Pulmonary artery endothelial cell (primary cell): ENCODE data around the gene PDGFB. TPM values are rescaled to one million over a fixed set of nuclear protein-coding genes. Genes with fewer than 3 reads are reported as not detected.

Experiments used
- DNase-seq: peaks from one replicate; pipeline ENCODE4 v3.0.0-alpha.2; 2011; ENCODE audit warnings: low read depth, low spot score
- total RNA-seq: library from RNA; depleted of rRNA; stranded (reverse); fragments of >200 nt; gene quantifications from 2 replicates; pipeline ENCODE4 v1.2.3, GENCODE V29; 2014

PDGFB gene
- total RNA-seq, 1 donor from 2014 or later: 53.3 TPM

DNA sequence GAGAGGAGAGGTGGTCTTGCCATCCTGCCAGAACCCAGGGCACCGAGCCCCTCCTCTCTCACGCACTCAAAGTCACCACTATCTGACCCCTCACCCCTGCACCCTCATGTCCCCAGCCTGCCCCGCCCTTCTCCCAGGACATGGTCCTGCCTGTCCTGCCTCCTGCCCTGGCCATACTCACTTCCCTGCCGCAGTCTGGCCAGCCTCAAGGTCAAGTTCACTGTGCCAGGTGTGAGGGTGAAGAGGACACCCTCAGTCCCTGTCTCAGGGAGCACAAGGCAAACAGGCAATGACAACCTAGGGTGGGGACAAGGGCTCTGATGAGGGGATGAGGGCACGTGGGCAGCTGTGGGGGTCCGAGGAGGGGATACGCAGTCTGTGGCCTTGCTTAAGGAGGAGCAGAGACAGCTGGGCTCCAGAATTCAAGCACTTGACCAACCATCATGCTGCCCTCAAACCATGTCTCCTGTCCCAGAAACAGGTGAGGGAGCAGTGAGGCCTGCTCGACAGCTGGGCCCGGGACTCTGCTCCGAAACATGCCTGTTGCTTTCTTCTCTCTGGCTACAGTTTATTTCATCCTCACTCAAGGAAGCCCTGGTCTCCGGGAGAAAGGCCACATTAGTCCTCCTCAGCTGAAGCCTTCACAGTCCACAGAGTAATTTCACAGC, 36.6 kb downstream of the PDGFB start:
- DNase-seq: no peak

DNA sequence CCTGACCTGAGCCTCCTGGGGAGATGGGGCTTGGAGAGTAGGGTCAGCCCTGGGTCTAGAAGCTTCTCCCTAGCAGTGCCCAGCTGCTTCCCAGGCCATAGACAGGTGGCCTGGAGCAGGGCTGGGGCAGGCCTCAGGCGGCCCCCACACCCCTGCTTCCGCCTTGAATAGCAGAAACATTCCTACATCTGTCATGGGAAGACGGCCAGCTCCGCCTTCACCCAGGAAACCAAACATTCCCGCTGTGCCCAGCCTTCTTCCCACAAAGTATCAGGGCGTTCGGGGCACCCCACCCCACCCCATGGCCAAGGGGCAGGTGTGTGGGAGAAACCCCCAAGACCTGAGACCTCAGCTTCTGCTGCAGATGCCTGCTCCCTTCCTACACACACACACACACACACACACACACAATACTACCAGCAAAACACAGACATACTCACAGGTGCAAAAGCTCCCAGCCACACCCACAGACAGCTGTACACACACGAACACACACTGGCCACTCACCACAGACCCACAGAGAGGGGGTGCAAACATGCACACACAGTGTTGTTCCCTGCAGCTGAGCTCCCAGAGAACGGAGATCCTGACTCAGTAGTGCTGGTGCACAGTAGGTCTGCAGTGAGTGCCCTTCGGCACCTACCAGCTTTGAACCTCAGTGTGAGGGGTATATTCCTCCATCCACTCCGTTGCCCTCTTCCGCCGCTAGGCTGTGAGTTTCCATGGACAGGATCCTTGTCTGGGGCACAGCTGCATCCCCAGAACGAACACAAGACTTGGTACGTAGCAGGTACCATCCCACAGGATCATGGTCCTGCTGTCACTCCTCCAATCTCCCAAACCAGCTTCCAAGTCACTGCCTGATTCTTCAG, 37.4 kb downstream of the PDGFB start:
- DNase-seq: no peak

DNA sequence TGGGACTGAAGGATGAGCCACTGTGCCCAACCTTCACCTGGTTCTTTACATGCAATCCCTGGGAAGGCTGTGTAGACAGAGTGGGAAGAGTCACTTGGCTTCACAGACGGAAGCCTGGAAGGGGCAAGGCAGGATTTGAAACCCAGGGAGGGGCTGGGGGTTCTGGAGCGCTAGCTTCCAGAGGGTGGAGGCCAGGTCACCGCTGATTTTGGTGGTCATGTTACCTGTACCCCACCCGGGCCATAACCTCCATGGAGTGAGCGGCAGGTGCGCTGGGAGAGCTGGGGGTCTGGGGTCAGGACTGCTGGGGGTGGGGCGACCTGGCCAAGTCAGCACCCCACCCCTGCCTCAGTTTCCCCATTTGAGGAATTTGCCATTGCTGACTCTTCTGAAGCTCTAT, 38.3 kb downstream of the PDGFB start:
- DNase-seq: no peak

DNA sequence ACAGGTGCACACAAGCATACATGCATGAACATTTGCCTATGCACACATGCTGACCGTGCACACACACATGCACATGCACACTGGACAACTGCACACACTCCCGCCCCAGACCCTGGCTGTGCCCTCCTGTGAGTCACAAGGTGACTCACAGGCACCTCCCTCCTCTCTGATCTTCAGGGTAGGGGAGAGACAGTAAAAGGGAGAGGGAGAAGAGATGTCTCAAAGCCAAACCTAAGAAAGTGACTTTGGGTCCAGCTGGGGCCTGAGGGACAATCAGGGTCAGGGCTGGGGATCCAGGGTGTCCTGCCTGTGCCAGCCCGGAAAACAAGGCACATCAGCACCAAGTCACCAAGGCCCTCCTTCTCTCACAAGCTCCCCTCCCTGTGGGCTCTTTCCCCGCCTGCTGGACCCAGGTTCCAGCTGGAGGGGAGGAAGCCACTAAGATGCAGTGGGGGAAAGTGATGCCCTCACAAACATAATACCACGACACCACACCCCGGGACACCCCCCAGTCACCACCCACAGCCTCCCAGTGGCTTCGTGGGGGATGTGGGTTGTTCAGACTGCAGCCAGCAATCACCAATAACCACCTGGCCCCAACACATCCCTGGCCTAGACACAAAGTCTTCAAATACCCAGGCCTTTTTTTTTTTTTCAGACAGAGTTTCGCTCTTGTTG, 39.3 kb downstream of the PDGFB start:
- no peak for DNase-seq

DNA sequence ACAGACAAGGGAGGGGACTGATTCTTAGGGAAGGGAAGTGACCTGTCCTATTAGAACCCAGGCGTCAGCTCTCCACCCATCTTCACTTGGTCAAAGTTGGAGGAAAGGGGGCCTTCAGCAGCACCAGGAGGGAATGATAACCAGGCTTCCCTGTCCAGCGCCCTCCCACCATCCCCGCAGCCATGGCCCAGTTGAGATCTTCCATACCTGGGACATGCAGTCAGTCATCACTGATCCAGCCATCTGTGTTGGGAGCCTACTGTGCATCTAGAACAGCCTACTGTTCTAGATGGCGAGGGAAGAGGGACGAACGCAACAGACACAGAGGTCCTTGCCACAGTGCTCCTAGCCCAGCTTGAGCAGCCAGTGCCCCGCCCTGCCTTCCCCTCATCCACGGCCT, 40.6 kb downstream of the PDGFB start:
- no peak for DNase-seq

DNA sequence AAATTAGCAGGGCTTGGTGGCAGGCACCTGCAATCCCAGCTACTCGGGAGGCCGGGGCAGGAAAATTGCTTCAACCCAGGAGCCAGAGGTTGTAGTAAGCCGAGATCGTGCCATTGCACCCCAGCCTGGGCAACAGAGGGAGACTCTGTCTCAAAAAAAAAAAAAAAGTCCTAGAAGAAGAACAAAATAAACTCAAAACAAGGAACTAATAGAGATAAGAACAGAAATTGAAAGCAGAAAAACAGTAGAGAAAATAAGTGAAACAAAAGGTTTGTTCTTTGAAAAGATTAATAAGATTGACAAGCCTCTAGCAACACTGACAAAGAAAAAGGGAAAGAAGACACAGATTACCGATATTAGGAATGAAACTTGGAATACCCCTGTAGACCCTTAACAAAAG, 47.2 kb downstream of the PDGFB start:
- no peak for DNase-seq

DNA sequence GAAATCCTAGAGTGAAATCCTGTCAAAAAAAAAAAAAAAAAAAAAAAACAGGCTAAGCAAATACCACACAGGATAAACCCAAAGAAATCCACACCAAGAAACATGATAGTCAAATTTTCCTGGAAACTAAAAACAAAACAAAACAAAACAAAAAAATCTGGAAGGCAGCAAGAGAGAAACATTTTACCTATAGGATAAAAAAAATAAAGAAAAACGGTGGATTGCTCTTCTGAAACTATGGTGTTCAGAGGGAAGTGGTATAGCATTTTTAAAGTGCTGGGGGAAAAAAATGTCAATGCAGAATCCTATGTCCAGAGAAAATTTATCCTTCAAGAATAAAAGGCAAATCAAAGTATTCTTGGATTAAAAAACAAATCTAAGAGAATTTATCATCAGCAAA, 50.7 kb downstream of the PDGFB start:
- DNase-seq: no peak

DNA sequence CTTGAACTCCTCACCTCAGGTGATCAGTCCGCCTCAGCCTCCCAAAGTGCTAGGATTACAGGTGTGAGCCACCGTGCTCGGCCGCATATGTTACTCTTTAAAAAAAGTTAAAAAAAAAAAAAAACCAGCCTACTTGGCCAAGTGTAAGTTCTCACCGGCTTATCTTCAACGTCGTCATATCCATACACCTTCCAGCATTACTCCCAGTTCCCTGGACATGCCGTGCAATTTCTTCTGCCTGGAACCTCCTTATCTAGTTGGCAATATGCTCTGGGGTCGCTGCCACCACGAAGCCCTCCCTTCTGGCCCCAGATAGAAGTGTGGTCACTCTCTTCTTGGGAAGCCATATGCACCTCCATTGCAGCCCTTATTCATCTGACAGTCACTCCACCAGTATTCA, 56.0 kb downstream of the PDGFB start:
- no peak for DNase-seq

DNA sequence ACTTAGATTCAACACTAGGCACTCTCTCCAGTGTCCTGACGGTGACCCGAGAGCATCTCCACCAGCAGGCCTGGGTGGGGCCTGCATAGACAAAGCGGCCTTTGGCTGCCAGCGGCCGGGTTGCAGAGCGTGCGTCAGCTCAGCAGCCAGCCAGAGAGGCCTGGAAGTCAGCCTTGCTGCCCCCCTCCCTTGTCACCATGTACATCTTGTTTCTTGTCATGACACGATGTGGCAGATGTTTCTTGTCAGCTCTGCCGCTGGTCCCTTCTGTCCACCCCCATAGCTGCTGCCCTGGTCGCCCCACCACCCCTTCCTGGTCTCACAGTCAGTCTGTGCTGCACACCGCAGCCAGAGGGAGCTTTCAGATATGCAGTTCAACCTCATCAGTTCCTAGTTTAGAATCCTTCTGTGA, 59.2 kb downstream of the PDGFB start:
- no peak for DNase-seq

DNA sequence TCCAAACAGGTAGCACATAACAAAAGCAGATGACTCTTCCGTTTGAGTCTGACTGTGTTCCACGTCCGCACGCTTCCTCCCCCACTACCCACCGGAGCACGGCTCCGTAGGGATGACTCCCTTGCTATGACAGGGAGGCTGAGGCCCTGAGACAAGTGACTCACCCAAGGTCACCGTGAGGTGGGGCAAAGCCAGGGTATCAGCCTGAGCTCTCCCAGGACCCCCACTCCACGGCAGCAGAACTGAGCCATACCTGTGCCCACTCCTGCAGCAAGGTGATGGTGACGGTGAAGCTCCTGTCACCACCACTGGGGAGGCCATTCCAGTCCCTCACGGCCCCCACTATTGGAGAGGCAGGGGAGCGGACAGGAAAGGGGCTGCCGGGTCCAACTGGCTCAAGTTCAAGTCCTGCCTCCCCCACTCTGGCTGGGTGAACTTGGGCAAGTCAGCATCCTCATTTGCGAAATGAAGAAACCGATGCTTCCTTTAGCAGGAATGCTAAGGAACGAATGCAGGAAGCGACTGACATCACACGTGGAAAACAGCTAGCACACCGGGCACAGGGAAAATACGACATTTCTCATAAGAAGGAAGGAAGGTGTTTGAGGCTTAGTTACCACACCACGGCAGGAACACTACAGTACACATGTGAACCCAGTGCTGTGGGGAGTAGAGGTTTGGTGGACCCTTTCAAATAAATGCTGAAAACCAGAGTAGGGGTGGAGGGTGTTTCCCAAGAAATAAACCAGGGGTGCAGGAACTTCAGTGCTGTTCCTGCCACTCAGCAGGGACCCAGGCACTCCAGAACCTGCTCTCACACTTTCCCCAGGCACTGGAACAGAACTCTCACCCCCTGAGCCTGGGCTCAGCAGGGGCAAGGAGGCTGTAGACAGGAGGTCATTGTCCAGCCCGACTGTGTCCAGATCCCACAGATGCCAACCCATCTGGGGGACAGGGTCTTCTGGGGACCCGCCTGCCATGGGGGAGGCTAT, 59.9 kb downstream of the PDGFB start:
- no peak for DNase-seq

DNA sequence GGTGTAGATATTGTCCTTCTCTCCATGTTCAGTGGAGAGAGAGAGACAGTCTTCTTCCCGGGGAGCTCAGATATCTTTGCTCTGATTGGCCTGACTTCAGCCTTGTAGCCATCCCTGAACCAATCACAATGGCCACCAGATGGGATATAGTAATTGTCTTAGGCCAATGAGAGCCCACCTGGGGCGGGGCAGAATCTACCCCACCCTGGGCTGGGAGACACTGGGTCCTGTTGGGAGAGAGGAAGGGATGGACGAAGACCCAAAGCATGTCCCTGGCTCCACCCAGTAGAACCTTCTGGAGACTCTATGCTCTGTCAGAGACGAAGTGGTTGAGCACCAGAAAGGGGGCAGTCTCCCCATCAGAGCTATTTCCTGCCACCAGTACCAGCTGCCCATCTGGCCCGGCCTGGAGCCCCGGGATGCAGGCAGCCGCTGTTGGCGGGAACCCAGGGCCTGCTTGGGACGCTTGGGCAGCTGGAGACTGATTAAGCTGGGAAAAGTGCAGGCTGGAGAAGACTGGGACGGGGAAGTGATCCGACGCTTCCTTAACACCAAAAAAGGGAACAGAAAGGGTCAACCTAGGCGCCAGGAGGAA, 60.7 kb downstream of the PDGFB start:
- DNase-seq: no peak

DNA sequence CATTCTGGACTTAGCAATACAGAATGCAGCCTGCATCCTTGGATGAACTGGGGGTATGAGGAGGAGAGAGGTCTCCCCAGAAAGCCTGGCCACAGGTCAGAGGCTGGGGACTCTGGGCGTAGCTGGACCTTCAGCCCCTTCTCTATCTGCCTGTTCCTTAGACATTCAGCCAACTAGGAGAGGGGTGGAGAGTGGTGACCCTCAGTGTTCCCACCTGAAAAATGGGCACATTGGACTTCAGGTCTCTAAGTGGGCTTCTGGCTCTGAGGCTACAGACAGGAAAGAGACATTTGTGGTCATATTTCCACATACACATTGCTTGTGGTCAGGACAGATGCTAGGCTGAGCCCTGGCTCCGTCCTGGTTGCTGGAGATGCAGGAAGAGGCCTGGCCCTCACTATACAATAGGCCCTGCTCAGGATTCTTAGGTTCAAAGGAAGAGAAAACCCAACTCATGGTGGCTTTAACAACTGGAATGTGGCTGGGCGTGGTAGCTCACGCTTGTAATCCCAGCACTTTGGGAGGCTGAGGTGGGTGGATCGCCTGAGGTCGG, 62.2 kb downstream of the PDGFB start:
- DNase-seq: no peak

DNA sequence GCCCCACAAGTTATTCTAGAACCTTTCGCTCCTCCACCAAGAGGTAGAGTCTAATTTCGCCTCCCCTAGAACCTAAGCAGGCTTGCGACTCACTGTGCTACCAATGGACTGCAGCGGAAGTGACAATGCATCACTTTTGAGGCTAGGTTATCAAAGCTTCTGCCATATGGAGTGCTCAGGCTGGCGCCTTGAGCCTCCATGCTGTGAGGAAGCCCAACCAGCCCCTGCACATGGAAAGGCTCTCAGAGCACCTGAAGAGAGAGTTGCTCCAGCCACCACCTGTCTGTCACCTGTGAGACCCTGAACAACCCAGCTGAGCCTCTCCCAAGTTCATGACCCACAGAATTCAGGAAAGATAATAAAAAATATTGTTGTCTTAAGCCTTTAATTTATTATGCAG, 63.0 kb downstream of the PDGFB start:
- DNase-seq: no peak

DNA sequence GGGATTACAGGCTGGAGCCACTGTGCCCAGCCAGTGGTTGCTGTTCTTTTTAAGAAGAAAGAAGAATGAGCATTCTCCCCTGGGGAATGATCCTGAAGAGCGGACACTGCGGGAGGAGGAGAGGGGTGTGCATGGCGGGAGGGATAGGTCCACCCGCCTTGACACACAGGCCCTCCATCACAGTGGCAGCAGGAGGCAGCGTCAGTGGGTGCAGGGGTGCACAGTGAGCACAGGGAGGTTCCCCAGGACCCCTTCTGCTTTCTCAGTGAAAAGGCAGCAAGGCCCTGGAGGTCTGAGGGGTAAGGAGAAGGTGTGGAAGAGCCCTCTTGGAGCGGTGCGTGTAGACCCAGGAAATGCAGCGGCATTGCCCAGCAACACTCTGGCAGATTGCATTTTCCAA, 63.4 kb downstream of the PDGFB start:
- no peak for DNase-seq

DNA sequence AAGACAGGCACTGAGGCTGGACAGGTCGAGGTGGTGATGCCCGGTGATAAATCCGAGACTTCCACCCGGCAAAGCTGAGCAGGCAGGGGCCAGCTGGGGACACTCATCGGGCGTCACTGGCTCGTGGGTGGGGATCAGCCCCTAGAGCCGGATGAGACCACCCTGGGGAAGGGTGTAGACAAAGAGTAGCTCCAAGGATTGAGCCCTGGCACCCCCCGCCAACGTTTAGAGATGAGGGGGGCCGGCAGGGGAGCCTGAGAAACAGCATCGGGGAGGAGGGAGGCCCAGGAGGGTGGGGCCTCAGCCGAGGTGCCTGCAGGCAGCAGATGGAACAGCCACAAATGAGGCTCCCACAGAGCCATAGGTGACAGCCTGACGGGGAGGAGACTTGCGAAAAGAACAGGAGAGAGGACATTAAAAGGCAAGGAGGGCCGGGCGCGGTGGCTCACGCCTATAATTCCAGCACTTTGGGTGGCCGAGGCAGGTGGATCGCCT, 64.9 kb downstream of the PDGFB start:
- DNase-seq: no peak

DNA sequence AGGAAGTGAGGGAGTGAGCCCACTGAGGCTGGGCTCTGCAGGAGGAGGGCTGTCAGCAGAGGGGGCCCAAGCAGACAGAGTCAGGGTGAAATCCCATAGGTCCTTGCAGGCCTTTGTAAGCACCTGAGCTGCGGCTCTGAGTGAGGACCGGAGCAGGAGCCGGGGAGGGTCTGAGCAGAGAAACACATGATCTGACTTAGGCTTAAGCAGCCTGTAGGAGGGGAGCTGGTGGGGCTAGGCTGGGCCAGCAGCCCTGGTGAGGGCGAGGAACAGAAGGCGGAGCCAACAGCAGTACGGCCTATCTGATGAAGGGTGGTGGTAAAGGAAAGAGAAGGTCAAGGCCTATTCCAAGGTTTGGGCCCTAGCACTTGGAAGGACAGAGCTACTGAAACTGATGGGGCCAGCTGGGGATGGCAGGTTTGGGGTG, 65.4 kb downstream of the PDGFB start:
- no peak for DNase-seq

DNA sequence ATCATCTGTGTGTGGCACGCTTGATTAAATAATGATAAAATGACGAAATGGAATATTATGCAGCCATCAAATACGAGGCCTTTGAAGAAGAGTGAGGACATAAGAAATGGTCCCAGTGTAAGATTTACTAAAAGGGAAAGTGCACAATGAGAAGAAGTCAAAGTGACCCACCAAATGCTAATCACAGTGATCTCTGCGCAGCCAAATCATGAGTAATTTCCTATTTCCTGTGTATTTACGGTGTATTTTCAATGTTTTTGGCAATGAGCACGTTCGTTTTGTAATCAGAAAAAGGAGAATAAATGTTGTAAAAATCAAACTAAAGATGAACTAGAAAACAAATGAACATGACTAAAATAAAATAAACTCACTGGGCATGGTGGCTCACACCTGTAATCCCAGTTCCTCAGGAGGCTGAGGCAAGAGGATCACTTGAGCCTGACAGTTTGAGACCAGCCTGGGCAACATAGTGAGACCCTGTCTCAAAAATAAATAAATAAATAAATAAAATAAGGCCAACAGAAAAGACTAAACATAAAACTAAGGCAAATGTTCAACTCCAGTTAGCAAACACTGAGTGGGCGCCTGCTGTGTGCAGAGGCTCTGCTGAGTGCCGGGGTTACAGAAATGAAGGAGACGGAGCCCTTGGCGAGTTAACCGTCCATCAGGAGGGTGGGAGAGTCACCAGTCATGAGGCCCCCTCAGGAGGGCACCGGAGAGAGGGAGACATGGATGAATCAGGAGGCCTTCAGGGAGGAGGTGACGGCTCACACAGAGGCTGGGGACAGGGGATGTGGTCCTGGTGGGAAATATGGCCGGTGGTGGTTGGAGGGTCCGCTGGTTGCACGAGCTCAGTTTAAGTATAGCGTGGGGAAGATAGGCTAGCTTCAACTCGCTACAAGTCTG, 66.3 kb downstream of the PDGFB start:
- DNase-seq: peak; percentile 85

DNA sequence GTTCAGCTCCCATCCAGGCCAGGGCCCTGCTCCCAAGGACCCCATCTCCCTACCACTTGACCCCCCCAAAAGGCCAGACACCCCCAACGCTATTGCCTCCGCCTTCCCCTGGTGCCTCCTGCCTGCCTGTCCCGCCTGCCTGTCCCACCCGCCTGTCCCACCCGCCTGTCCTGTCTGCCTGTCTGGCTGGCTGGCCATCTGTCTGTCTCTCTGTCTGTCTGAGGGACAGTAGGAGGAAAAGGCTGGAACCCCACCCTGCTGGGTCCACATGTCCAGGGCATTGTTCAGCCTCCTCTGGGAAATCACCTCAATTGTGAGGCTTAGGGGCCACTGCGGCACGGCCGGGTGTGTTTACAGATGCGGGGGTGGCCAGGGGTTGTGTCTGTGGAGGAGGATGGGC, 67.0 kb downstream of the PDGFB start:
- DNase-seq: no peak

DNA sequence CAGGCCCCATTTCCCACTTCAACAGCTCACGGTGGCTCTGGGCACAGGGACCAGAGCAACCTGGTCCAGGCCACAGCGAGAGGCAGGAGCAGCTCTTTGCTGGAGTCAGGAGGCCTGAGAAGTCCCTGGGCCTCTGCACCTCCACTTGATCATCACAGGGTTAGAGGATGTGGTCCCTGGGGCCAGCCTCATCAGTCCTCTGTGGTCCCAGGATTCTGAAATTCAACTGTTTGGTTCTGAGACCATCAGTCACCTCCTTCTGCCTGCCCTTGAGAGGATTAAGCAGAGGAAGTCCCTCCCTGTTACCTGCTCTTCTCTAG, 67.4 kb downstream of the PDGFB start:
- DNase-seq: no peak
